Adrenal gland (tissue), 12 donors: ENCODE data around the gene ATR. TPM values are rescaled to one million over a fixed set of nuclear protein-coding genes. Genes with fewer than 3 reads are reported as not detected.
"Not testable (repeated sequence)": the region's sequence is repeated elsewhere in the genome, so short reads cannot be mapped to it uniquely, and the experiment has no call there.

ENCODE experiments used
- DNase-seq, 7 donors: peaks; one replicate each; pipeline ENCODE4 v3.0.0-alpha.2; 2019 to 2020
- H3K27ac ChIP-seq, 5 donors: fragments of 200-600 bp; sonication (generic) in 4 of 5; 1 replicate in 3 of 5; 2 replicates in 2 of 5; pipeline versions ENCODE4 v1.5.1 to v1.8.0; 2016 to 2020; ENCODE audit warnings: mild to moderate bottlenecking in 1 of 5
- H3K27me3 ChIP-seq: fragments of 200-600 bp; 2 replicates; pipeline ENCODE4 v1.8.0; 2021
- H3K36me3 ChIP-seq, 2 donors: fragments of 200-600 bp; replicated peaks in 1 of 2; 1 replicate in 1 of 2; 2 replicates in 1 of 2; pipeline versions ENCODE4 v1.5.1 to v1.8.0; 2018 to 2022
- H3K4me1 ChIP-seq, 2 donors: fragments of 200-600 bp; replicated peaks in 1 of 2; 1 replicate in 1 of 2; 2 replicates in 1 of 2; pipeline versions ENCODE4 v1.5.1 to v1.8.0; 2018 to 2021
- H3K4me3 ChIP-seq, 4 donors: fragments of 200-600 bp; sonication (generic) in 3 of 4; one replicate each; pipeline ENCODE4 v1.5.1; 2016 to 2018
- H3K9me3 ChIP-seq, 3 donors: fragments of 200-600 bp; sonication (generic) in 1 of 3; replicated peaks in 1 of 3; 1 replicate in 2 of 3; 2 replicates in 1 of 3; pipeline versions ENCODE4 v1.5.1 to v1.8.0; 2016 to 2021
- POLR2A ChIP-seq, 2 donors: fragments of 450-650 bp; IDR thresholded peaks; one replicate each; pipeline ENCODE4 v1.6.1; 2017; ENCODE audit warnings: antibody characterized with exemption in 2 of 2, mild to moderate bottlenecking in 2 of 2, moderate library complexity in 1 of 2
- WGBS, 4 donors: extraction: QIAGEN DNeasy Blood & Tissue Kit in 2 of 4; methylation state at CpG; one replicate each; pipeline versions ENCODE4 v1.1.5 to v1.1.7; 2013 to 2017; 5-methylcytosine and 5-hydroxymethylcytosine counted together
- intact Hi-C, 2 donors: fragments of 100-400 bp; cut with DNase I; formaldehyde crosslinking; loops; one replicate each; pipeline versions ENCODE4 v1.14.1 to v1.15.0; 2022 to 2023
- polyA plus RNA-seq, 3 donors: library from polyadenylated mRNA; stranded (reverse); fragments of 200-250 nt in 2 of 3; fragments of 350-450 nt in 1 of 3; fragmentation: Illumina TruSeq in 1 of 3; extraction: RNeasy Lipid Tissue Mini Kit (QIAGEN cat#74804) in 1 of 3; gene quantifications; one replicate each; pipeline ENCODE4 v1.2.3, GENCODE V29; 2013 to 2014
- small RNA-seq, 2 donors: library from RNA; depleted of rRNA; stranded (forward); fragments of <200 nt; gene quantifications; one replicate each; pipeline ENCODE3, GENCODE V24; 2016
- total RNA-seq, 9 donors: library from RNA; depleted of rRNA in 4 of 9; stranded (reverse); fragments of >200 nt in 4 of 9; fragments of 120-200 nt in 1 of 9; fragmentation: NEBNext Ultra II Directional in 1 of 9; extraction: Animal tissue kit (Norgen Biotek cat#: 25700) in 1 of 9; gene quantifications; one replicate each; pipeline versions ENCODE4 v1.1.0 to v1.2.4, GENCODE V29; 2013 to 2023
- TF ChIP-seq, protein P1 (sequence below), 6 experiments: fragments of 450-650 bp in 4 of 6; fragments of 200-600 bp in 2 of 6; sonication (generic) in 1 of 6; IDR thresholded peaks; 1 replicate in 5 of 6; 2 replicates in 1 of 6; pipeline versions ENCODE4 v1.5.1 to v1.8.0; 2016 to 2021; ENCODE audit warnings: antibody characterized with exemption in 6 of 6, mild to moderate bottlenecking in 2 of 6, moderate library complexity in 1 of 6
- donor health status: healthy with polysubstance abuse.
- donor health status: Bipolar disorder and iron deficiency.
- donor health status: DM: yes; HTN: yes; CAD: no.
- donor health status: DM: no; HTN: no; CAD: no.
- donor health status: DM: no; HTN: no; CAD: no.
- donor health status: DM: yes; HTN: yes; CAD: no.

ATR gene
- total and polyA plus RNA-seq, 12 donors, result 34.7 to 131 (median 53.3) TPM

- 74 to 88% (median 78%) methylated on average over 1 of the region's 1 CpG for WGBS, 4 donors
- intact Hi-C loops, result no loop called here
- H3K36me3 ChIP-seq, result peaks cover 0 to 45% of the 10 kb centered on the region in 2 donors
- TF ChIP-seq POLR2A (IDR thresholded peaks at IDR 0.05), result no peak
- TF ChIP-seq, protein P1, sequence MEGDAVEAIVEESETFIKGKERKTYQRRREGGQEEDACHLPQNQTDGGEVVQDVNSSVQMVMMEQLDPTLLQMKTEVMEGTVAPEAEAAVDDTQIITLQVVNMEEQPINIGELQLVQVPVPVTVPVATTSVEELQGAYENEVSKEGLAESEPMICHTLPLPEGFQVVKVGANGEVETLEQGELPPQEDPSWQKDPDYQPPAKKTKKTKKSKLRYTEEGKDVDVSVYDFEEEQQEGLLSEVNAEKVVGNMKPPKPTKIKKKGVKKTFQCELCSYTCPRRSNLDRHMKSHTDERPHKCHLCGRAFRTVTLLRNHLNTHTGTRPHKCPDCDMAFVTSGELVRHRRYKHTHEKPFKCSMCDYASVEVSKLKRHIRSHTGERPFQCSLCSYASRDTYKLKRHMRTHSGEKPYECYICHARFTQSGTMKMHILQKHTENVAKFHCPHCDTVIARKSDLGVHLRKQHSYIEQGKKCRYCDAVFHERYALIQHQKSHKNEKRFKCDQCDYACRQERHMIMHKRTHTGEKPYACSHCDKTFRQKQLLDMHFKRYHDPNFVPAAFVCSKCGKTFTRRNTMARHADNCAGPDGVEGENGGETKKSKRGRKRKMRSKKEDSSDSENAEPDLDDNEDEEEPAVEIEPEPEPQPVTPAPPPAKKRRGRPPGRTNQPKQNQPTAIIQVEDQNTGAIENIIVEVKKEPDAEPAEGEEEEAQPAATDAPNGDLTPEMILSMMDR (IDR thresholded peaks at IDR 0.05), result no peak
- no peak overlapping the region for H3K4me3 ChIP-seq
- DNase-seq, result no peak
- H3K4me1 ChIP-seq, result peaks cover 0 to 7% of the 10 kb centered on the region in 2 donors
- H3K27ac ChIP-seq, result no peak overlapping the region
- no peaks in the 10 kb centered on the region for H3K27me3 ChIP-seq
- H3K9me3 ChIP-seq, result no peaks in the 10 kb centered on the region
Measured at GRCh38 chr3:142424754-142425153, 153.8 kb downstream of the ATR start.

GRCh38 chr3:142418926-142419592 lies 159.5 kb downstream of the ATR start:
- intact Hi-C loops, result no loop called here
- Histone ChIP-seq H3K27ac (no peak overlapping the region), H3K27me3 (no peaks in the 10 kb centered on the region), H3K36me3 (peaks cover 0 to 75% of the 10 kb centered on the region in 2 donors), H3K4me3 (no peak overlapping the region), H3K4me1 (no peaks in the 10 kb centered on the region), H3K9me3 (no peaks in the 10 kb centered on the region)
- no peak for DNase-seq
- 94 to 96% (median 94%) methylated on average over 5 of the region's 5 CpGs for WGBS, 4 donors
- no peak for TF ChIP-seq POLR2A (IDR thresholded peaks at IDR 0.05)
- TF ChIP-seq, protein P1 (IDR thresholded peaks at IDR 0.05), result no peak

DNA sequence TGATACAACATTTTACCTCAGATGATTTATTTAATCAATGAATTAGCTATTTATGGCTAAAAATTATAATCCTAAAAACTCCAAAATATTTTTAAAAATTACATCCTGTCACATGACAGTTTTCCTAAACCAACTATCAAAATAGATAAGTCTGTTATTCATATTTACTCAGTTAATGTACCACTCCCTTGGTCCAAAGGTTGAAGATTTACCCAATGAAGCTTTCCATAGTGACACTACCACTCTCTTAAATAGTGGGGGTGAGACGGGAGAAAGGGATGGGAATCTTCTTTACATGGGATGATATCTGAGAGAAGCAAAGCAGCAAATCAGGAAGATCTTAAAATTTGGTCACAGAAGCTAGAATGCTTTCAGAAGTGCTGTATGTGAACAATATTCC lies 161.2 kb downstream of the ATR start:
- WGBS, 4 donors, result 88 to 95% (median 91%) methylated on average over 1 of the region's 1 CpG
- H3K9me3 ChIP-seq, result no peaks in the 10 kb centered on the region
- H3K4me3 ChIP-seq, result no peak overlapping the region
- peaks cover 0 to 80% of the 10 kb centered on the region in 2 donors for H3K36me3 ChIP-seq
- no peaks in the 10 kb centered on the region for H3K4me1 ChIP-seq
- TF ChIP-seq, protein P1 (IDR thresholded peaks at IDR 0.05), result no peak
- no peak for TF ChIP-seq POLR2A (IDR thresholded peaks at IDR 0.05)
- no peak overlapping the region for H3K27ac ChIP-seq
- intact Hi-C loops, result no loop called here
- no peak for DNase-seq
- H3K27me3 ChIP-seq, result no peaks in the 10 kb centered on the region

DNA sequence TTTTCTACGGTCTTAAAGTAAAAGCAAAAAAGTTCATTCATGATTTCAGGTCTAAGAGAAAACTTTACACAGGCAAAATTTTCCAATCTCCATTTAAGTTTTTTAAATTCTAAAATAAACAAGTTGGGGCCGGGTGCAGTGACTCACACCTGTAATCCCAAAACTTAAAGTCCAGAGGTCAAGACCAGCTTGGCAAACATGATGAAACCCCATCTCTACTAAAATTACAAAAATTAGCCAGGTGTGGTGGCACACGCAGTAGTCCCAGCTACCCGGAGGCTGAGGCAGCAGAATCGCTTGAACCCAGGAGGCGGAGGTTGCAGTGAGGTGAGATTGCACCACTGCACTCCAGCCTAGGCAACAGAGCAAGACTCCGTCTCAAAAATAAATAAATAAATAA lies 178.0 kb downstream of the ATR start:
- H3K36me3 ChIP-seq, result peaks cover 0 to 62% of the 10 kb centered on the region in 2 donors
- DNase-seq, H3K9me3 ChIP-seq, H3K27me3 ChIP-seq, H3K4me3 ChIP-seq, H3K4me1 ChIP-seq, H3K27ac ChIP-seq: not testable (repeated sequence)
- 95 to 97% (median 96%) methylated on average over 7 of the region's 7 CpGs for WGBS, 4 donors
- intact Hi-C loops, result loop anchor here in 1 of 2 donors (10.0 kb wide), 1 partner anchor 46 kb away; no protein-coding TSS in a partner anchor

Small RNA genes lying within 50 kb of the gene (small RNA-seq; reads per million reads assigned to genes)
- gene RNA5SP143 (0 to 0.12 reads per million in 2 donors), gene RNU1-100P (0 reads per million in 2 donors), gene RNU6-1294P (0 reads per million in 2 donors)

Other genes with a start within 250 kb of the ATR start
- 10 to 100 TPM; 17.6 to 73.6 (median 38.6) TPM for gene XRN1, start 130.7 kb downstream of the ATR start, total RNA-seq
- 10 to 100 TPM in 2 of 3 donors, 1 to 10 TPM in 1; 6.3 to 14.5 (median 10.1) TPM for gene XRN1, start 130.7 kb downstream of the ATR start, polyA plus RNA-seq
- 10 to 100 TPM in 2 of 9 donors, 1 to 10 TPM in 7; 5.6 to 12.9 (median 8.3) TPM for gene PLS1, start 17.7 kb upstream of the ATR start, total RNA-seq
- 10 to 100 TPM in 1 of 3 donors, 1 to 10 TPM in 1, under 1 TPM in 1; 0.74 to 11.9 (median 1.4) TPM for gene PLS1, start 17.7 kb upstream of the ATR start, polyA plus RNA-seq
- 10 to 100 TPM in 1 of 9 donors, 1 to 10 TPM in 8; 2.7 to 26.3 (median 5.9) TPM for gene TRPC1, start 145.3 kb upstream of the ATR start, total RNA-seq
- gene TRPC1, start 145.3 kb upstream of the ATR start, polyA plus RNA-seq, result 1 to 10 TPM; 4.8 to 7.6 (median 5.7) TPM